HepG2 (cell line): ENCODE results near the gene DPM1. TPM values are rescaled to one million over a fixed set of nuclear protein-coding genes. Genes with fewer than 3 reads are reported as not detected.

Experiments used
- ATF5 ChIP-seq: sonication (generic); formaldehyde crosslinking; IDR thresholded peaks from 2 replicates; pipeline ENCODE4 v1.4.0; 2020; ENCODE audit warnings: mild to moderate bottlenecking, low read depth, missing genetic modification reagents
- DMTF1 ChIP-seq: sonication (generic); formaldehyde crosslinking; IDR thresholded peaks from 2 replicates; pipeline ENCODE4 v1.4.0; 2020; ENCODE audit warnings: mild to moderate bottlenecking, missing genetic modification reagents
- ESRRA ChIP-seq: sonication (generic); formaldehyde crosslinking; IDR thresholded peaks from 2 replicates; pipeline ENCODE4 v1.5.1; 2020; ENCODE audit warnings: mild to moderate bottlenecking, low read depth, missing genetic modification reagents
- HNRNPUL1 ChIP-seq: fragments of 200-400 bp; formaldehyde crosslinking; IDR thresholded peaks from 2 replicates; pipeline ENCODE4 v1.6.1; 2017; ENCODE audit warnings: low read depth, mild to moderate bottlenecking, low read length, moderate library complexity
- NONO ChIP-seq, 2 experiments: fragments of 450-650 bp in 1 of 2; sonication (generic) in 1 of 2; formaldehyde crosslinking in 1 of 2; IDR thresholded peaks in 1 of 2; conservative IDR thresholded peaks in 1 of 2; 2 replicates each; pipeline versions ENCODE4 v1.6.1 to v1.8.0; 2017 to 2022; ENCODE audit warnings: mild to moderate bottlenecking in 1 of 2, missing genetic modification reagents in 1 of 2, moderate library complexity in 1 of 2
- NRL ChIP-seq: sonication (generic); formaldehyde crosslinking; IDR thresholded peaks from 2 replicates; pipeline ENCODE4 v1.5.0; 2020; ENCODE audit warnings: missing genetic modification reagents, mild to moderate bottlenecking, moderate library complexity, borderline replicate concordance
- RAD21 ChIP-seq: fragments of 450-650 bp; formaldehyde crosslinking; IDR thresholded peaks from 2 replicates; pipeline ENCODE4 v1.5.0; 2020; ENCODE audit warnings: mild to moderate bottlenecking
- SOX5 ChIP-seq: IDR thresholded peaks from 2 replicates; pipeline ENCODE4 v1.6.1; 2016; ENCODE audit warnings: borderline replicate concordance
- TOE1 ChIP-seq: sonication (generic); formaldehyde crosslinking; IDR thresholded peaks from 2 replicates; pipeline ENCODE4 v1.4.0; 2020; ENCODE audit warnings: mild to moderate bottlenecking, missing genetic modification reagents
- ZFP91 ChIP-seq: sonication (generic); formaldehyde crosslinking; IDR thresholded peaks from 2 replicates; pipeline ENCODE4 v1.9.0; 2022; ENCODE audit warnings: missing genetic modification reagents, mild to moderate bottlenecking, borderline replicate concordance
- ZNF749 ChIP-seq: sonication (generic); formaldehyde crosslinking; IDR thresholded peaks from 2 replicates; pipeline ENCODE4 v1.8.0; 2022; ENCODE audit warnings: mild to moderate bottlenecking, missing genetic modification reagents, moderate library complexity, borderline replicate concordance
- polyA plus RNA-seq, 8 experiments: library from polyadenylated mRNA; depleted of rRNA in 3 of 8; stranded (reverse) in 7 of 8; unstranded in 1 of 8; fragments of >200 nt; fragmentation: Illumina TruSeq in 4 of 8; extraction: Trizol in 4 of 8; gene quantifications; 2 replicates each; pipeline versions ENCODE4 v1.2.1 to v1.2.3, GENCODE V29; 2011 to 2016; ENCODE audit warnings: low read depth in 4 of 8, missing spikeins in 1 of 8, mixed read lengths in 1 of 8; ENCODE audit not compliant: insufficient read depth in 1 of 8
- total RNA-seq, 5 experiments: library from RNA; depleted of rRNA; stranded (reverse); fragments of >200 nt; fragmentation: Illumina TruSeq; extraction: Trizol; gene quantifications; 2 replicates each; pipeline ENCODE4 v1.2.3, GENCODE V29; 2016; ENCODE audit warnings: low read depth in 1 of 5
- TF ChIP-seq, protein P1 (sequence below): sonication (generic); formaldehyde crosslinking; IDR thresholded peaks from 2 replicates; pipeline ENCODE4 v1.5.0; 2020; ENCODE audit warnings: missing genetic modification reagents
- TF ChIP-seq, protein P2 (sequence below): IDR thresholded peaks from 2 replicates; pipeline ENCODE4 v1.6.1; 2016; ENCODE audit warnings: low read depth, borderline replicate concordance

DPM1 gene
- total and polyA plus RNA-seq, 2 of the 13 experiments (the other 11 are each of a cell fraction or from before 2014, with no cell fraction given), result 83.2 to 161 TPM

GRCh38 chr20:50958615-50959542 lies 547 bp upstream of the DPM1 start, which contains the start of gene MOCS3 (continued):
- TF ChIP-seq TOE1 (CRISPR knock-in tag), result 0 out of 2 replicates have a peak, but pooled peaks have one; percentile 15
- TF ChIP-seq ZFP91, result peak; percentile 55; the same call in 1 of the 2 replicates
- peak; percentile 56 for TF ChIP-seq ZNF749 (CRISPR knock-in tag)
- TF ChIP-seq ATF5 (CRISPR knock-in tag), result no peak
- no peak; the same call in 1 of the 2 replicates for TF ChIP-seq NRL (CRISPR knock-in tag)
- no peak for TF ChIP-seq HNRNPUL1
- TF ChIP-seq, protein P1, sequence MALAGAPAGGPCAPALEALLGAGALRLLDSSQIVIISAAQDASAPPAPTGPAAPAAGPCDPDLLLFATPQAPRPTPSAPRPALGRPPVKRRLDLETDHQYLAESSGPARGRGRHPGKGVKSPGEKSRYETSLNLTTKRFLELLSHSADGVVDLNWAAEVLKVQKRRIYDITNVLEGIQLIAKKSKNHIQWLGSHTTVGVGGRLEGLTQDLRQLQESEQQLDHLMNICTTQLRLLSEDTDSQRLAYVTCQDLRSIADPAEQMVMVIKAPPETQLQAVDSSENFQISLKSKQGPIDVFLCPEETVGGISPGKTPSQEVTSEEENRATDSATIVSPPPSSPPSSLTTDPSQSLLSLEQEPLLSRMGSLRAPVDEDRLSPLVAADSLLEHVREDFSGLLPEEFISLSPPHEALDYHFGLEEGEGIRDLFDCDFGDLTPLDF (CRISPR knock-in tag), result peak; percentile 91
- no peak; the same call in 1 of the 2 replicates for TF ChIP-seq SOX5 (CRISPR knock-in tag)
- TF ChIP-seq DMTF1 (CRISPR knock-in tag), result no peak
- TF ChIP-seq ESRRA (CRISPR knock-in tag), result no peak
- TF ChIP-seq NONO (IDR thresholded peaks at IDR 0.05), result no peak
- TF ChIP-seq NONO (CRISPR knock-in tag; conservative IDR thresholded peaks at IDR 0.05), result peak; percentile 7; the same call in 1 of the 2 replicates
- TF ChIP-seq, protein P2, sequence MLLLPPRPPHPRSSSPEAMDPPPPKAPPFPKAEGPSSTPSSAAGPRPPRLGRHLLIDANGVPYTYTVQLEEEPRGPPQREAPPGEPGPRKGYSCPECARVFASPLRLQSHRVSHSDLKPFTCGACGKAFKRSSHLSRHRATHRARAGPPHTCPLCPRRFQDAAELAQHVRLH (CRISPR knock-in tag), result no peak; the same call in 1 of the 2 replicates
- TF ChIP-seq RAD21, result 0 out of 2 replicates have a peak, but pooled peaks have one; percentile 42
